Keratinocyte (primary cell): ENCODE data around the gene CRISPLD2. TPM values are rescaled to one million over a fixed set of nuclear protein-coding genes. Genes with fewer than 3 reads are reported as not detected.

Experiments
- DNase-seq: peaks from one replicate; pipeline ENCODE4 v3.0.0-alpha.2; 2011; ENCODE audit warnings: low read depth, missing footprints, low spot score
- FAIRE-seq: peaks from 2 replicates; lab custom pipeline; 2011; peaks lifted over from hg19 to GRCh38; lab: Jason Lieb, UNC
- H2AFZ ChIP-seq: 2 replicates; pipeline ENCODE4 v1.6.0; 2012; ENCODE audit warnings: low read length, control low read depth, inconsistent platforms; ENCODE audit not compliant: control insufficient read depth
- H3K27ac ChIP-seq: 2 replicates; pipeline ENCODE4 v1.5.1; 2011; ENCODE audit warnings: low read length; ENCODE audit not compliant: control insufficient read depth, insufficient read depth
- H3K27me3 ChIP-seq: 3 replicates; pipeline ENCODE4 v1.6.0; 2011; ENCODE audit warnings: low read length; ENCODE audit not compliant: control insufficient read depth, insufficient read depth; ENCODE audit errors: extremely low read depth
- H3K36me3 ChIP-seq, 2 experiments: 2 replicates in 1 of 2; 3 replicates in 1 of 2; pipeline ENCODE4 v1.5.1; 2011; ENCODE audit warnings: low read length in 2 of 2, mild to moderate bottlenecking in 1 of 2; ENCODE audit not compliant: control insufficient read depth in 2 of 2, insufficient read depth in 2 of 2; ENCODE audit errors: extremely low read depth in 1 of 2
- H3K4me1 ChIP-seq: 3 replicates; pipeline ENCODE4 v1.5.1; 2011; ENCODE audit warnings: low read length; ENCODE audit not compliant: control insufficient read depth, insufficient read depth; ENCODE audit errors: extremely low read depth
- H3K4me2 ChIP-seq: 3 replicates; pipeline ENCODE4 v1.6.0; 2011; ENCODE audit warnings: low read depth, low read length; ENCODE audit not compliant: control insufficient read depth, insufficient read depth; ENCODE audit errors: extremely low read depth
- H3K4me3 ChIP-seq, 3 experiments: fragments of 200-600 bp in 1 of 3; sonication (generic) in 1 of 3; 2 replicates in 2 of 3; 3 replicates in 1 of 3; pipeline ENCODE4 v1.5.1; 2011 to 2016; ENCODE audit warnings: low read length in 3 of 3, mild to moderate bottlenecking in 3 of 3, control low read depth in 2 of 3, inconsistent platforms in 1 of 3, low read depth in 1 of 3, mixed read lengths in 1 of 3, mixed run types in 1 of 3, moderate library complexity in 1 of 3; ENCODE audit not compliant: control insufficient read depth in 2 of 3, insufficient read depth in 2 of 3; ENCODE audit errors: extremely low read depth in 1 of 3
- H3K79me2 ChIP-seq: 2 replicates; pipeline ENCODE4 v1.6.0; 2012; ENCODE audit warnings: low read length; ENCODE audit not compliant: control insufficient read depth, insufficient read depth
- H3K9ac ChIP-seq: 3 replicates; pipeline ENCODE4 v1.6.0; 2011; ENCODE audit warnings: low read length; ENCODE audit not compliant: control insufficient read depth, insufficient read depth; ENCODE audit errors: extremely low read depth
- H3K9me1 ChIP-seq: 3 replicates; pipeline ENCODE4 v1.6.0; 2011; ENCODE audit warnings: low read length; ENCODE audit not compliant: control insufficient read depth, insufficient read depth; ENCODE audit errors: extremely low read depth
- H3K9me3 ChIP-seq: 2 replicates; pipeline ENCODE4 v1.5.1; 2012; ENCODE audit warnings: low read depth, low read length; ENCODE audit not compliant: control insufficient read depth
- H4K20me1 ChIP-seq: 3 replicates; pipeline ENCODE4 v1.6.0; 2011; ENCODE audit warnings: low read length; ENCODE audit not compliant: control insufficient read depth, insufficient read depth; ENCODE audit errors: extremely low read depth
- CTCF ChIP-seq, 3 experiments: IDR thresholded peaks in 1 of 3; conservative IDR thresholded peaks in 1 of 3; optimal IDR thresholded peaks in 1 of 3; 2 replicates in 2 of 3; 3 replicates in 1 of 3; pipeline versions ENCODE3 to v1.5.1; 2011; ENCODE audit warnings: low read length in 3 of 3, mild to moderate bottlenecking in 3 of 3, moderate library complexity in 2 of 3, control low read depth in 1 of 3, inconsistent platforms in 1 of 3; ENCODE audit not compliant: insufficient read depth in 2 of 3; ENCODE audit errors: extremely low read depth in 1 of 3
- EZH2 ChIP-seq: IDR thresholded peaks from one replicate; pipeline ENCODE4 v1.6.1; 2012; ENCODE audit warnings: inconsistent platforms, mild to moderate bottlenecking, low read length, moderate library complexity
- dilution Hi-C: fragments of 300-500 bp; cut with MboI; formaldehyde crosslinking; loops from one replicate; pipeline ENCODE4 v1.7.0; 2020; ENCODE audit warnings: low sequenced_read_pairs; ENCODE audit not compliant: extremely low pct_ligation_motif_present
- polyA plus RNA-seq, 5 experiments: library from polyadenylated mRNA; depleted of rRNA in 3 of 5; stranded (reverse) in 3 of 5; stranded (forward) in 1 of 5; unstranded in 1 of 5; fragments of >200 nt; gene quantifications; 1 replicate in 1 of 5; 2 replicates in 3 of 5; 3 replicates in 1 of 5; pipeline versions ENCODE4 v1.2.1 to v1.2.3, GENCODE V29; 2011 to 2012; ENCODE audit warnings: missing spikeins in 2 of 5, low read depth in 1 of 5, low replicate concordance in 1 of 5

CRISPLD2 gene
- polyA plus RNA-seq, 1 donor (not counting 4 experiments of a cell fraction or from before 2014, with no cell fraction given) = 1.2 TPM

GRCh38 chr16:84918006-84918909 is 98.5 kb downstream of the CRISPLD2 start:
- H3K4me2 ChIP-seq = no peak overlapping the region
- no peaks in the 10 kb centered on the region for H3K9me3 ChIP-seq
- FAIRE-seq (no peak), DNase-seq (no peak)
- H3K4me3 ChIP-seq = no peak overlapping the region
- dilution Hi-C loops = no loop called here
- no peaks in the 10 kb centered on the region for H3K9me1 ChIP-seq
- no peaks in the 10 kb centered on the region for H3K36me3 ChIP-seq
- H3K4me1 ChIP-seq = peaks cover 3% of the 10 kb centered on the region
- no peak overlapping the region for H3K27ac ChIP-seq
- no peak overlapping the region for H3K9ac ChIP-seq
- TF ChIP-seq CTCF (optimal IDR thresholded peaks at IDR 0.05 in 1 of 3, IDR thresholded peaks at IDR 0.05 in 1 of 3, conservative IDR thresholded peaks at IDR 0.05 in 1 of 3; ENCODE audit: extremely low read depth in 1 of 3, insufficient read depth in 2 of 3, low read length in 3 of 3) = no peak
- TF ChIP-seq EZH2 = no peak
- H2AFZ ChIP-seq = no peak overlapping the region
- H4K20me1 ChIP-seq = no peaks in the 10 kb centered on the region
- H3K79me2 ChIP-seq = no peaks in the 10 kb centered on the region
- peaks cover 22% of the 10 kb centered on the region for H3K27me3 ChIP-seq

- Histone ChIP-seq H3K9ac (no peak overlapping the region), H3K4me2 (no peak overlapping the region), H4K20me1 (no peaks in the 10 kb centered on the region), H3K27me3 (peaks cover 16% of the 10 kb centered on the region), H3K36me3 (no peaks in the 10 kb centered on the region), H3K9me1 (no peaks in the 10 kb centered on the region), H3K9me3 (no peaks in the 10 kb centered on the region), H3K4me1 (peaks cover 3% of the 10 kb centered on the region), H3K27ac (no peak overlapping the region), H3K79me2 (no peaks in the 10 kb centered on the region), H2AFZ (no peak overlapping the region), H3K4me3 (no peak overlapping the region)
- FAIRE-seq (no peak), DNase-seq (no peak)
- dilution Hi-C loops = no loop called here
- no peak for TF ChIP-seq CTCF (optimal IDR thresholded peaks at IDR 0.05 in 1 of 3, IDR thresholded peaks at IDR 0.05 in 1 of 3, conservative IDR thresholded peaks at IDR 0.05 in 1 of 3; ENCODE audit: extremely low read depth in 1 of 3, insufficient read depth in 2 of 3, low read length in 3 of 3)
Measured at GRCh38 chr16:84919269-84919668, 99.5 kb downstream of the CRISPLD2 start.
